C4-2B (cell line): ENCODE measurements around the gene CCDC33.

ENCODE experiments used
- CTCF ChIP-seq: fragments of 450-650 bp; conservative IDR thresholded peaks from 2 replicates; pipeline ENCODE4 v1.5.1; 2017; ENCODE audit warnings: mild to moderate bottlenecking
- ZFX ChIP-seq: fragments of 450-650 bp; IDR thresholded peaks from 2 replicates; pipeline ENCODE4 v1.6.1; 2017

DNA sequence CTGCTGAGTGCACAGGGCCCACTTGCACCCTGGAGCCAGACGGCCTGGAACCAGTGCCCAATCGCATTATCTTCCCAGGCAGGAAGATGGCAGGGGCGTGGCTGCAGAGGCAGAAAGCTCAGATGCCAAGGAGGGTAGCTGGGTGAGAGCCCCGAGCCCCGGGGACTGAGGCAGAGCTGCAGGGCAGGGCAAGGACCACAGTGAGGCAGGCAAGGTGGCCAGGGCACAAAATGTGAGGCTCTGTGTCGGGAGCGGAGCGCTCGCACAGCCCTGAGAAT is 1.6 kb upstream of the CCDC33 start:
- no peak for TF ChIP-seq CTCF
- TF ChIP-seq ZFX = no peak
